ENCODE measurements around the gene JMJD1C. TPM values are rescaled to one million over a fixed set of nuclear protein-coding genes. Genes with fewer than 3 reads are reported as not detected.
"Not testable (repeated sequence)": the region's sequence is repeated elsewhere in the genome, so short reads cannot be mapped to it uniquely, and the experiment has no call there.

Gene JMJD1C
- total and polyA plus RNA-seq, 8 donors: 25.6 to 56.9 (median 36.7) TPM

DNA sequence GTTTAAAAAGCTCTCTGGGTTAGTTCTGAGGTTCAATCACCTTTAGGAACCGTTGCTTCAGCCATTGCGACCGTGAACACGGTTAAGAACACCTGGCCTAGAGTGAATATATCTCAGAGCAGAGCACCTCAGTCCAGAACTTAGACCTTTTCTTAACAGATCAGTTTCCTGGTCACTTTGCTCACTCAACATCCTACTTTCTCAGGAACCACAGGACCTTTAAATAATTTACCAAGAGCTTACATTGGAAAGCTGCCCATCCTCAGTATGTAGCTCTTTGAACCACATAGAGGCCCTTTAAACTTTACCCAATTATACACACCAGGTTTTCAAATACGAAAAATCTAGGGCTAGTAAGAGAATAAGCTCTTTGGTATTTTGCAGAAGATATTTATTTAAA, 179.4 kb downstream of the JMJD1C start:
- Histone ChIP-seq H3K27ac (no peak overlapping the region), H3K4me3 (no peak overlapping the region), H3K9me3 (no peaks in the 10 kb centered on the region), H3K4me1 (no peaks in the 10 kb centered on the region), H3K27me3 (no peaks in the 10 kb centered on the region), H3K36me3 (no peaks in the 10 kb centered on the region)
- intact Hi-C loops (cut with DNase I): no loop called here
- TF ChIP-seq, protein P1, sequence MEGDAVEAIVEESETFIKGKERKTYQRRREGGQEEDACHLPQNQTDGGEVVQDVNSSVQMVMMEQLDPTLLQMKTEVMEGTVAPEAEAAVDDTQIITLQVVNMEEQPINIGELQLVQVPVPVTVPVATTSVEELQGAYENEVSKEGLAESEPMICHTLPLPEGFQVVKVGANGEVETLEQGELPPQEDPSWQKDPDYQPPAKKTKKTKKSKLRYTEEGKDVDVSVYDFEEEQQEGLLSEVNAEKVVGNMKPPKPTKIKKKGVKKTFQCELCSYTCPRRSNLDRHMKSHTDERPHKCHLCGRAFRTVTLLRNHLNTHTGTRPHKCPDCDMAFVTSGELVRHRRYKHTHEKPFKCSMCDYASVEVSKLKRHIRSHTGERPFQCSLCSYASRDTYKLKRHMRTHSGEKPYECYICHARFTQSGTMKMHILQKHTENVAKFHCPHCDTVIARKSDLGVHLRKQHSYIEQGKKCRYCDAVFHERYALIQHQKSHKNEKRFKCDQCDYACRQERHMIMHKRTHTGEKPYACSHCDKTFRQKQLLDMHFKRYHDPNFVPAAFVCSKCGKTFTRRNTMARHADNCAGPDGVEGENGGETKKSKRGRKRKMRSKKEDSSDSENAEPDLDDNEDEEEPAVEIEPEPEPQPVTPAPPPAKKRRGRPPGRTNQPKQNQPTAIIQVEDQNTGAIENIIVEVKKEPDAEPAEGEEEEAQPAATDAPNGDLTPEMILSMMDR (IDR thresholded peaks at IDR 0.05): no peak
- DNase-seq (no peak), FAIRE-seq (no peak), ATAC-seq (no peak)
- 79 to 81% methylated on average over 5 of the region's 5 CpGs for WGBS, 2 donors

DNA sequence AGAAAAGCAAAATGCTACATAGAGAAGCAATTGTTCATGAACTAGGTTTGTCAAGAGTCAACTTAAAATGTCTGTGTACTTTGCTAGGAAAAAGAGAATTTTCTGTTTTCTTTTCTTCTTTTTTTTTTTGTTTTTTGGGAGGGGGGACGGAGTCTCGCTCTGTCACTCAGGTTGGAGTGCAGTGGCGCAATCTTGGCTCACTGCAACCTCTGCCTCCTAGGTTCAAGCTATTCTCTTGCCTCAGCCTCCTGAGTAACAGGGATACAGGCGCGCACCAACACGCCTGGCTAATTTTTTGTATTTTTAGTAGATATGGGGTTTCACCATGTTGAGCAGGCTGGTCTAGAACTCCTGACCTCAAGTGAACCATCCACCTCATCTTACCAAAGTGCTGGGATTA, 181.9 kb downstream of the JMJD1C start:
- 97 to 98% methylated on average over 6 of the region's 6 CpGs for WGBS, 2 donors

DNA sequence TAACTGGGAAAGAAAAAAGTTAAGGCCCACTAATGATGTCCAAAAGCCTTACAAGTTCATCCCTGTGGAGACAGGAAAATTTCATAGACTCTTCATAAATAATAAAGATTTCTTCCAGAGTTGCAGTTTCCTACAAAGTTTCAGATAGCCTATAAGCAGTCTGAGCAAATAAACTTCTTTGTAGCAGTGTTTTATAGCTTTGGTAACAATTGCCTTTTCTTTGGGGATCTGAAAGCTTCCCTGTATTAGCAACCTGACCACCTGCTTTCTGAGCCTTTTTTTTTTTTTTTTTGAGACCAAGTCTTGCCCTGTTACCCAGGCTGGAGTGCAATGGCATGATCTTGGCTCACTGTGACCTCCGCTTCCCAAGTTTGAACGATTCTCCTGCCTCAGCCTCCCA, 182.7 kb downstream of the JMJD1C start:
- WGBS, 2 donors: 85 to 93% methylated on average over 2 of the region's 2 CpGs
- ATAC-seq: no peak
- H3K36me3 ChIP-seq: no peaks in the 10 kb centered on the region
- H3K4me3 ChIP-seq: no peak overlapping the region
- intact Hi-C loops (cut with DNase I): no loop called here
- no peak for FAIRE-seq
- H3K27ac ChIP-seq: no peak overlapping the region
- TF ChIP-seq, protein P1 (IDR thresholded peaks at IDR 0.05): no peak
- H3K4me1 ChIP-seq: no peaks in the 10 kb centered on the region
- no peaks in the 10 kb centered on the region for H3K27me3 ChIP-seq
- no peak for DNase-seq
- H3K9me3 ChIP-seq: no peaks in the 10 kb centered on the region

More for the DNA sequence above, 181.9 kb downstream of the JMJD1C start:
- DNase-seq; H3K4me1 ChIP-seq; H3K4me3 ChIP-seq; FAIRE-seq; H3K27me3 ChIP-seq; H3K9me3 ChIP-seq; H3K36me3 ChIP-seq; ATAC-seq; H3K27ac ChIP-seq; intact Hi-C loops (cut with DNase I): not testable (repeated sequence)

DNA sequence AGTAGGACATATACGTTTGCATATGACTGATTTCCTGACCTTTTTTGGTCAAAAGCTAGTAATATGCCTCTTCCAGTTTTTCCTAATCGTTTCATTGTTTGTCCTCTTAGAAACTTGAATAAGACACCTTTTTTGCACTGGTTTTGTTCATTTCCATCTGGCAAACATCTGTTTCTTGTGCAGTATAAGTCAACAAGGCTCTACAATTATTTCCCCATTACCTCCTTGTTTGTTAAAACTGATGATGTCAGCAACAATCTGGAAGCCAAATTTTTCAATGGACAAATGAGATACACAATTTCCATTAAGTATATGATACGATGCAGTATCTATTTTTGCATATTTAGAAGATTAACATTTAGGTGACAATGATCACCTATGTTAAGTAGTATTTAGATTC, 183.8 kb downstream of the JMJD1C start:
- TF ChIP-seq, protein P1 (IDR thresholded peaks at IDR 0.05): no peak
- H3K36me3 ChIP-seq: no peaks in the 10 kb centered on the region
- H3K4me3 ChIP-seq: no peak overlapping the region
- FAIRE-seq (no peak), ATAC-seq (no peak), DNase-seq (no peak)
- no peaks in the 10 kb centered on the region for H3K27me3 ChIP-seq
- intact Hi-C loops (cut with DNase I): no loop called here
- H3K4me1 ChIP-seq: no peaks in the 10 kb centered on the region
- 82 to 83% methylated on average over 3 of the region's 3 CpGs for WGBS, 2 donors
- no peaks in the 10 kb centered on the region for H3K9me3 ChIP-seq
- H3K27ac ChIP-seq: no peak overlapping the region

DNA sequence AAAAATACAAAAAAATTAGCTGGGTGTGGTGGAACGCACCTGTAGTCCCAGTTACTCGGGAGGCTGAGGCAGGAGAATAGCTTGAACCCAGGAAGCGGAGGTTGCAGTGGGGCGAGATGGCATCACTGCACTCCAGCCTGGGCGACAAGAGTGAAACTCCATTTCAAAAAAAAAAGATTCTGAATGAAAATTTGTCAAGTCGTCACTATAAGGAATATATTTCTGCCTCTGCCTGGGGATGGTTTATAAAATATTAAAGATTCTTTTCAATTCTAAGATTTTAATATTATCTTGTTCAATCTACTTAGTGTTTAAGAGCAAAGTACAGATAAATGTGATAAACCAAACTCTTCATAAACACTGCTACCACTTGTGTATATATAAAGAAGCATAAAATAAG, 185.4 kb downstream of the JMJD1C start:
- Histone ChIP-seq H3K4me3 (no peak overlapping the region), H3K9me3 (no peaks in the 10 kb centered on the region), H3K4me1 (no peaks in the 10 kb centered on the region), H3K27ac (no peak overlapping the region), H3K36me3 (no peaks in the 10 kb centered on the region), H3K27me3 (no peaks in the 10 kb centered on the region)
- 98% methylated on average over 6 of the region's 6 CpGs for WGBS, 2 donors
- intact Hi-C loops (cut with DNase I): no loop called here
- FAIRE-seq: no peak
- TF ChIP-seq, protein P1 (IDR thresholded peaks at IDR 0.05): no peak
- DNase-seq: no peak
- ATAC-seq: no peak

DNA sequence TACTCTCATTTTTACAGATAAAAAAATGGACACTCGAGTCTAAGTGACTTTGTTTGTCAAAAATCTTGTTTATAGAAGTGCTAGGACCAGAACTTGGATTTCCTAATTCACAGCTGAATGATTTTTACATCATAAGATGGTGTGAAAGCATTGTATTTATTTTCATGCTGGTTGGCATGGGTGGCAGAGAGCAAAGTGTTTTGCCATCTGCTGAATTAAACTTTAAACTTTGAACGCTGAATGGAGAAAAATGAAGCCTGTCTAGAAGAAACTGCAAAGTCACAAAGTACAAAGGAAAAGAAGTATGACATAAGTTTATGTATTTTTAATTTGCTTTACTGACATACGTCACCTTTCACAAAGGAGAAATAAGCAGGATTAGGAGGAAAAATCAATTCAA, 190.7 kb downstream of the JMJD1C start:
- Histone ChIP-seq H3K4me3 (no peak overlapping the region), H3K9me3 (no peaks in the 10 kb centered on the region), H3K27ac (no peak overlapping the region), H3K36me3 (no peaks in the 10 kb centered on the region), H3K27me3 (no peaks in the 10 kb centered on the region), H3K4me1 (peaks cover 0 to 11% (median 0%) of the 10 kb centered on the region in 3 donors)
- 55 to 57% methylated on average over 3 of the region's 3 CpGs for WGBS, 2 donors
- FAIRE-seq: no peak
- intact Hi-C loops (cut with DNase I): no loop called here
- TF ChIP-seq, protein P1 (IDR thresholded peaks at IDR 0.05): no peak
- no peak for DNase-seq
- no peak for ATAC-seq

All from pancreas (tissue), 10 donors.